ENCODE results near the gene CENPP. TPM values are rescaled to one million over a fixed set of nuclear protein-coding genes. Genes with fewer than 3 reads are reported as not detected.

CENPP gene
- total RNA-seq, 1 experiment from 2014 or later = 4.2 TPM

DNA sequence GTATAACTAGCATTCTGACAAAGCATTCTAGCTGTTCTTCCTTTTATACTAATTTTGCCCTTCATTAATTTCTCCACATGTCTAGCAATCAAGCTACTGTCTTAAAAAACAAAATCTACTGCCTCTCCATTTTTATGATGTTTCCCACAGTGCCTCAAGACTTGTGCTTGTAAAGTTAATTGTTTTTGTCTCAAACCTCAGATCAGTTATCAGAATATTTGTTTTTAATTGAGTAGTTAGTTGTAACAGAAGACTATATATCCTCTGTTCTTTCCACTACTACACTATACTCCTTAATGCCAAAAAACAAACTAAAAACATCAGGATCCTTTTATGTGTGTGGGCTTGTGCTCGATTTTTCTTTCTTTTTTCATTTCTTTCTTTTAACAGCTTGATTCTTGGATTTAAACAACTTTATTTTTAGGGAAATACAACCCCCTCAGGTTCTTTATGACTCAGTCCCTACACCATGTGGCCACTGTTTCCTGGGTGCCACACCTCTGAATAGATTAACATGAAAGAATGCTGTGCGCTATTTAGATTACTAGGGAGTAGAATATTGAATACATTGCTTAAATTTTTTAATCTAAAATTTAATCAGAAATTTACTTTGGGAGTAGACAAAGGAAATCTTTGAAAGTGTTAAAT is 155.4 kb downstream of the CENPP start:
- no peaks in the 10 kb centered on the region for H3K9me3 Mint-ChIP-seq (ENCODE audit: unreplicated experiment)
- TF ChIP-seq CTCF (IDR thresholded peaks at IDR 0.05; ENCODE audit: unreplicated experiment) = no peak
- no peaks in the 10 kb centered on the region for H3K36me3 Mint-ChIP-seq (ENCODE audit: insufficient read depth, unreplicated experiment)
- intact Hi-C loops (cut with micrococcal nuclease) = no loop called here
- H3K27ac Mint-ChIP-seq (ENCODE audit: low read depth, unreplicated experiment) = peak overlapping the region; percentile 97
- peaks cover 22% of the 10 kb centered on the region for H3K4me1 Mint-ChIP-seq (ENCODE audit: insufficient read depth, unreplicated experiment)
- CTCF ChIA-PET = interaction anchor here (0.6 to 2.5 kb wide), 4 partner anchors 22 to 153 kb away, joined by 3 to 9 read pairs (median 3); no protein-coding TSS in a partner anchor
- POLR2A ChIA-PET = interaction anchor here (0.9 to 4.4 kb wide), 15 partner anchors 10 to 155 kb away, joined by 3 to 28 read pairs (median 4); partner anchors contain the start of gene CENPP
- H3K27me3 Mint-ChIP-seq (ENCODE audit: insufficient read depth, unreplicated experiment) = no peaks in the 10 kb centered on the region
- peak overlapping the region; percentile 30 for H3K4me3 Mint-ChIP-seq (ENCODE audit: unreplicated experiment)
- BruUV-seq (replicated peaks) = no TSS peak
- peak; percentile 59 for DNase-seq (ENCODE audit: unreplicated experiment)

DNA sequence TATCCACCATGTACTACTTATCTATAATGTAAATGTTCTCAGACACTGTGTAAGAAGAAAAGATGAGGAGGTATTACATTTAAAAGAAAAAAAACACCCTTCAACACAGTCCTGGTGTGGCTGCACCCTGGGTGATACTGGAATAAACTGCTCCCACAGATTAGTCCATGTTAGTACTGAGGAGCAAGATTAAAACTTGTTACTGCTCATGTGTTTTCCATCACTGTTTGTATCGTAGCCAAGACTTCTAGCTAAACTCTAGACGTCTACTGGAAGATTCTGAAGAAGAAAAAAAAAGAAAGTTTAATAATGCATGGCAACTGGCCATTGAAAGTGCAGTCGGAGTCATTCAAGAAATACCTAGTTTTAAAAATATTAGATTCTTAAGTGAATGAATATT is 156.6 kb downstream of the CENPP start, which contains the start of gene ASPN:
ASPN (minus strand) TSS at position 178 of the 400 bp plus-strand sequence.
- intact Hi-C loops (cut with micrococcal nuclease) = no loop called here
- Mint-ChIP-seq H3K4me3 (ENCODE audit: unreplicated experiment) (peak within 1 kb of the TSS; percentile 30), H3K9me3 (ENCODE audit: unreplicated experiment) (no peaks in the 10 kb centered on the region), H3K27ac (ENCODE audit: low read depth, unreplicated experiment) (peak within 1 kb of the TSS; percentile 97), H3K4me1 (ENCODE audit: insufficient read depth, unreplicated experiment) (peaks cover 22% of the 10 kb centered on the region), H3K27me3 (ENCODE audit: insufficient read depth, unreplicated experiment) (no peaks in the 10 kb centered on the region), H3K36me3 (ENCODE audit: insufficient read depth, unreplicated experiment) (no peaks in the 10 kb centered on the region)
- no peak for TF ChIP-seq CTCF (IDR thresholded peaks at IDR 0.05; ENCODE audit: unreplicated experiment)
- ChIA-PET POLR2A (interaction anchor here (1.8 to 4.4 kb wide), 4 partner anchors 16 to 24 kb away, joined by 4 to 28 read pairs (median 24); no protein-coding TSS in a partner anchor), CTCF (interaction anchor here (0.7 to 2.5 kb wide), 4 partner anchors 19 to 154 kb away, joined by 3 to 9 read pairs (median 4); no protein-coding TSS in a partner anchor)
- no TSS peak for BruUV-seq (replicated peaks)
- DNase-seq (ENCODE audit: unreplicated experiment) = no peak

DNA sequence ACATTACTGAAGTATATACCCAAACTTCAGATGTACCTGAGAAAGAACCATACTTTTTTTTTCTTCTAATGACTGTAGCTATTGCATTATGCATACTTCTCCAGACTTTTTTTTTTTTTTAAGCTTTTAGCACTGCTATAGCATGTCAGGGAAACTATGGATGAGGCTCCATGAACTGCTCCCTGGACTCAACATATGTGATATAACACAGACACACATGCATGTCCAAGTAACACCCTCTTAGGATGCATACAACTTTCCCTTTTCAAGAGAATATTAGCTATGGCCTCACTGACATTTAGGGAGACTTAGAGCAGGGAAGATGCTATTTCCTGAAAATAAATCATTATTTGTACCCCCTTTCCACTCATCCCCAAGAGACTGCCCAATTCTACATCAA is 157.1 kb downstream of the CENPP start:
- Mint-ChIP-seq H3K27ac (ENCODE audit: low read depth, unreplicated experiment) (no peak overlapping the region), H3K36me3 (ENCODE audit: insufficient read depth, unreplicated experiment) (no peaks in the 10 kb centered on the region), H3K4me1 (ENCODE audit: insufficient read depth, unreplicated experiment) (peaks cover 22% of the 10 kb centered on the region), H3K9me3 (ENCODE audit: unreplicated experiment) (no peaks in the 10 kb centered on the region), H3K27me3 (ENCODE audit: insufficient read depth, unreplicated experiment) (no peaks in the 10 kb centered on the region), H3K4me3 (ENCODE audit: unreplicated experiment) (no peak overlapping the region)
- no TSS peak for BruUV-seq (replicated peaks)
- no peak for TF ChIP-seq CTCF (IDR thresholded peaks at IDR 0.05; ENCODE audit: unreplicated experiment)
- DNase-seq (ENCODE audit: unreplicated experiment) = no peak
- ChIA-PET CTCF (interaction anchor here (0.7 to 2.5 kb wide), 4 partner anchors 19 to 154 kb away, joined by 3 to 9 read pairs (median 4); no protein-coding TSS in a partner anchor), POLR2A (interaction anchor here (3.1 to 4.4 kb wide), 2 partner anchors 18 to 24 kb away, joined by 26 to 28 read pairs; no protein-coding TSS in a partner anchor)
- intact Hi-C loops (cut with micrococcal nuclease) = no loop called here

Measured in MCF 10A (cell line).